HS-5 (cell line): ENCODE results near the gene TMEM222.

Experiments
- DNase-seq: peaks from one replicate; pipeline ENCODE4 v3.0.0-alpha.2; 2012; ENCODE audit warnings: low read depth

Gene TMEM222

DNA sequence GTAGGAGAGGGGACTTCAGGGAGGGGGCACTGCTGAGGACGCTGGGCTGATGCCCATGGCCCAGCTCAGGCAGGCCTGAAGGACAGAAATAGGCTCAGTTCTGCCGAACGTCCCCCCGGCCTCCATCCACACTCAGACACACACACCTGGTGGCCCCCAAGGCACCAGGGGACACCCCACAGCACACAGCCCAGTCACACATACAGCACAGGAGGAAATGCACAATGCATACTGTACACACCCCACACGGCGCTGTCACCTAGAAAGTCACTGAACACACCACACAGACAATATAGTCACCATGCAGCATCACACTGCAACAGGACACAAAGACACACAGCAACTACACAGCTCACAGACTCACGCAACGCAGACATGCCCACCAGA lies 20.4 kb downstream of the TMEM222 start:
- DNase-seq = no peak

DNA sequence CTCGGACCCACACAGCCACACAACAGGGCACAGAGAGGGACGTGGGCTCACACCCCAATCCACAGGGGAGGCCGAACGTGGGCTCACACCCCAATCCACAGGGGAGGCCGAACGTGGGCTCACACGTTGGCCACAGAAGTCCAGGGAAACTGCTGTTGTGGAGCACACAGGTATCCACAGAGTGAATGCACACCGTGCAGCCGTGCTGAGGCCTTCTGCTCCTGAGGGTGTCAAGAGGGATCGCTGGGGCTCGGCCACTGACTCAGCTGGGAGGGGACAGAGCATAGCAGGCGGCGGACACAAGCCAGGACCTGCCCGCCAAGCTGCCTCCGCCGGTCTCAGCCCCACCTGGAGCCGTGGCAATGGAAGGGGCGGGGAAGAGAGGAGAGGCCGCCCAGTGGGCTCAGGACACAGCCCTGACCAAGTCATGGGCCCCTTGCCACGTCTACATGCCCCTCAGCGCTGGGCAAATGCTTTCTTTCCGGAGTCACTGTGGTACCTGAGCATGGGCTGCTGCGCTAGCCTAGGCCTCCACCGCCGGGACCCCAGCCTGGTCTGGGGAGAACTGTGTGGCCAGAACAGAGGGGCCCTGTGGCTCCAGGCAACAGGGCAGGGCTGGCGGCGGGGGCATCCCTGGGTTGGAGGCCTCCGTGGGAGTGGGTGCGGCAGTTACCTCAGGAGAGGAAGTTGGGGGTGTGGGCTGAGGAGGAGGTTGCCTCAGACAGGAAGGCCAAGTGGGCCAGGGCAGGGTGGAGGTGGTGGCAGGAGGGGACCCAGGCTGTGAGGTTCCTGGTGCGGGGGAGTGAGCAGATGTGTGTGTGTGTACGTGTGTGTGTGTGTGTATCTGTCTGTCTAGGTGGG lies 21.0 kb downstream of the TMEM222 start:
- DNase-seq = no peak

DNA sequence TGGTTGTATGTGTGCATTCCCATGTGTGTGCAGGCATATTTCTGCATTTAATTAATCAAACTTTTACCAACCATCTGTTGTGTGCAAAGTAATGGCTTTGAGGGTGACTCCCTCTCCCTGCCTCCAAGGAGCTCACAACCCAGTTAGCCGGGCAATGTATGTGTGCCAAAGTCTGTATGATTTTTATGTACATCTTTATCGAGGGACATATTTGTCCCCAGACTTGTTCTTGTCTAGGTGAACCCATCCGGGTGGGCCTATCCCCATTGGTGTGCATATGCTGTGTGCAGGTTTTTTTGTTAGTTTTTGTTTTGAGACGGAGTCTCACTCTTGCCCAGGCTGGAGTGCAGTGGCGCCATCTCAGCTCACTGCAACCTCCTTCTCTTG lies 21.7 kb downstream of the TMEM222 start:
- no peak for DNase-seq

DNA sequence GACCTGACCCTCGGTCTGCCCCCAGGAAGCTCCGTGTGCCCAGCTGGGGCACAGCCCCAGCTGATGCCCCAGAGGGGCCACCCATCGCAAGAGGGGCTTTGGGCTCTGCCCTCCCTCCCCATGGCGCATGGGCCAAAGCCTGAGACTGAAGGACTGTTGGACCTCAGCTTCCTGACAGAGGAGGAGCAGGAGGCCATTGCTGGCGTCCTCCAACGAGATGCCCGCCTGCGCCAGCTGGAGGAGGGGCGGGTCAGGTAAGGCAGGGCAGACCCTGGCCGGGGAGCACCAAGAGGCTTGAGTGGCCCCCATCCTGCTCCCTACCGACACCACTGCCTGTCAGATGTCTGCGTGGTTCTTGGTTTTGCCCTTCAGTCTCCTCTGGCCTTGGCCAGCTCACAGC lies 23.3 kb downstream of the TMEM222 start:
- DNase-seq = no peak

DNA sequence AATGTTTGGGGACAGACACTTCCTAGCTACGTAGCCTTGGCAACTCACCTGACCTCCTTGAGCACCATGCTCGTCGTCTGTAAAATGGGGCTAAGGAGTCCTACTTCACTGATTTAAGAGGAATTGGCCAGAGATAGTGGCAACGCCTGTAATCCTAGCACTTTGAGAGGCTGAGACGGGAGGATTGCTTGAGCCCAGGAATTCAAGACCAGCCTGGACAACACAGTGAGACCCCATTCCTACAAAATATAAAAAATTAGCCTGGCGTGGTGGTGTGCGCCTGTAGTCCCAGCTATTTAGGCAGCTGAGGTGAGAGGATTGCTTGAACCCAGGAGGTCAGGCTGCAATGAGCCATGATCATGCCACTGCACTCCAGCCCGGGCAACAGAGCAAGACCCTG lies 24.4 kb downstream of the TMEM222 start:
- DNase-seq = no peak

DNA sequence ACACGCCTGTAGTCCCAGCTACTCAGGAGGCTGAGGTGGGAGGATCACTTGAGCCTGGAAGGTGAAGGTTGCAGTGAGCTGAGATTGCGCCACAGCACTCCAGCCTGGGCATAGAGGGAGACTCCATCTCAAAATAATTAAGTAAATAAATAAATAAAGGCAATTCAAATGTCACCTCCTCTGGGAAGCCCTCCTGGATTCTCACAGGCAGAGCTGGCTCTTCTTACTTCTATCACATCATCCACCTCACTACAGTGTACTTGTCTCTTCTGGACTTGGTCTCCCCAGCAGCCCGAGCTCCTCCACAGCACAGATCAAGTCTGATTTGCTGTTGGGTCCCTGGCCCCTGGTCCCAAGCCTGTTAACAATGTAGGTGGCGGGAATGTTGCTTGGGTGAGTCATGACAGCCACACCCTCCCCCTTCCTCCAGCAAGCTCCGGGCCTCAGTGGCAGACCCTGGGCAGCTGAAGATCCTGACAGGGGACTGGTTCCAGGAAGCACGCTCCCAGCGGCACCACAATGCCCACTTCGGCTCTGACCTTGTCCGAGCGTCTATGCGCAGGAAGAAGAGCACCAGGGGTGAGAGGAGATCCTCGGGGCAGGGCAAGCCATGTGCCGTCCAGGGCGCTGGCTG lies 25.1 kb downstream of the TMEM222 start:
- DNase-seq = no peak

DNA sequence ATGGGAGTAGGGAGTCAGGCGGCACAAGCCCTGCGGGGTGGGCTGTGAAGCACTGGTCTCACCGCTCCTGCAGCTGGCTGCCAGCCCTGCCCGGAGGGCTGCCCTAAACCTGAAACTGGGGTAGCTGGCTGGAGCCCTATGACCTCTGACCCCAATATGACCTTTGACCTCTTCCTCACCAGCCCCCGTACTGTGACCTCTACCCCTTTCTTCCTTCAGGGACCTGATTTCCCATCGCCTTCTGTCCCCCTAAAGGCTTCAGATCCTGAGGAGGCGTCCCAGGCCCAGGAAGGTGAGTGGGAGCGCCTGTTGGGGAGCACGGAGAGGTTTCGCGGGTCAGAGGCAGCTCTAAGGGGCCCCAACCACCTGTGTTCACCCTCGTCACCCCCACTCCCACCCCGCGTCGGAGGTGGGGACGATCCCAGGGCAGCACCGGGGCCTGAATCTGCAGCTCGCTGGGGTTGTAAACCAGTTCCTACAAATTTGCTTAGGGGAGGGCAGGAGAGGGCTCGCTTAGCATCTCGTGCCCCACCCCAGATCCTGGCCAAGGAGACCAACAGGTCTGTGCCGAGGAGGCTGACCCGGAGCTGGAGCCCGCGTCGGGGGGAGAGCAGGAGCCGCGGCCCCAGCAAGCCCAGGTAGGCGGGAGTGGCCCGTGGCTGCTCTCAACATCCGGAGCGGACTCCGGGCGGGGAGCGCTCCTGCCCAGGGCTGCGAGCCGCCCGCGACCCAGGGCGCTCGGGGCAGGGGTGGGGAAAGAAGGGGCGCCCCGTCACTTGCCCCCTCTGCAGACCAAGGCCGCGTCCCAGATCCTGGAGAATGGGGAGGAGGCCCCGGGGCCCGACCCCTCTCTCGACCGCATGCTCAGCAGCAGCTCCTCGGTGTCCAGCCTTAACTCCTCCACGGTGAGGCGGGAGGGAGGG lies 27.2 kb downstream of the TMEM222 start:
- no peak for DNase-seq

DNA sequence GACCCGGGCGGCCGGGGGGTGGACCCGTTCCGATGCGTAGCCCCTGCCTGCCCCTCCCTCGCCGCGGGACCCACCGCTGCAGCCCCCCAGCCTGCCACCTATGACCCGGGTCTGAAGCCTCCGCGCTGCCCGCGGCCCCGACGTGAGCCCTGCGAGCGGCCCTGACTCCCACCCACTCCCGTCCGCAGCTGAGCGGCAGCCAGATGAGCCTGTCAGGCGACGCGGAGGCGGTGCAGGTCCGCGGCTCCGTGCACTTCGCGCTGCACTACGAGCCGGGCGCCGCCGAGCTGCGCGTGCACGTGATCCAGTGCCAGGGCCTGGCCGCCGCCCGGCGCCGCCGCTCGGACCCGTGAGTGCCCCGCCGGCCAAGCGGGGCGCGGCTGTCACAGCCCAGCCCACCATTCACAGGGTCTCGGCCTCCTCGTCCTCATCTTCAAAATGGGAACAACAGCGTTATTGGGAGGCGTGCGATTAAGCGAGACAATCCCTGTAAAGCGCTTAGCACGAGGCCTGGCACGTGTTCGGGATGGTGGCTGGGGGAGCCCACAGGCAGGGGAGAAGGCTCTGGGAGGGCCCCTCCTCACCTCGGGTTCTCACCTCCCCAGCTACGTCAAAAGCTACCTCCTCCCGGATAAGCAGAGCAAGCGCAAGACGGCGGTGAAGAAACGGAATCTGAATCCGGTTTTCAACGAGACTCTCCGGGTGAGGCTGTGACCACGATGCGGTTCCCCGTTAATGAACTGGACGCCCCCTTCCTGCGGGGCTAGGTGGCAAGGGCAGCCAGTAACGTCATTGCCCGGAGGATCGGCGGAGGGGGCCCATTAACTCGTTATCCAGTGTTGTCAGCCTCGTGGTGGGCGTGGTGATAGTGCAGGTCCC lies 28.1 kb downstream of the TMEM222 start:
- no peak for DNase-seq

DNA sequence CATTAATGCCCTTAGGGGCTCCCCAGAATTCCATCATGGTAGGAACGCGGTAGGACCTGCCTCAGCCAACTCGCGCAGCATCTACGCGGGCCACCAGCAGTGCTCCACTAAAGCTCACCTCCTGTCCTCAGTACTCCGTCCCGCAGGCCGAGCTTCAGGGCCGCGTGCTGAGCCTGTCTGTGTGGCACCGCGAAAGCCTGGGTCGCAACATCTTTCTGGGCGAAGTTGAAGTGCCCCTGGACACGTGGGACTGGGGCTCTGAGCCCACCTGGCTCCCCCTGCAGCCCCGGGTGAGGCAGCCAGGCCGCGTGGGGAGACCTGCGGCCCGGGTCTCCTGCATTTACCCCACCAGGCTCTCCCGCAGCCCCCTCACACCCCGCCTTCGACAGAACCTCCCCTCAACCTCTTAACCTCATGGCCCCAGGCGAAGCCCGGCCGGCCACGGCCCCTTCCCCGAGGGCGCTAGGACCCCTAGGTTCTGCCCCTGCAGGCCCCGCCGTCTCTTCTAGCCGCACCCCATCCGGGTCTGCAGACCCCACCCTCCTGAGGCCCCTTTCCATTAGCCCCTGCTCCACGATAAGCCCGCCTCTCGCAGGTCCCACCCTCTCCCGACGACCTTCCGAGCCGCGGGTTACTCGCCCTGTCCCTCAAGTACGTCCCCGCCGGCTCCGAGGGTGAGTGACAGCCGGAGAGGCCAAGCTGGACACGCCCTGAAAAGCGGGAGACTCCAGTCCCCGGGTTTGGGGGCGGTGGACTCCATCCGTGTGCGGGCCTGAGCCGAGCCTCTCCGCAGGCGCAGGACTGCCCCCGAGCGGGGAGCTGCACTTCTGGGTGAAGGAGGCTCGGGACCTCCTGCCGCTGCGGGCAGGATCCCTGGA lies 28.9 kb downstream of the TMEM222 start:
- no peak for DNase-seq

DNA sequence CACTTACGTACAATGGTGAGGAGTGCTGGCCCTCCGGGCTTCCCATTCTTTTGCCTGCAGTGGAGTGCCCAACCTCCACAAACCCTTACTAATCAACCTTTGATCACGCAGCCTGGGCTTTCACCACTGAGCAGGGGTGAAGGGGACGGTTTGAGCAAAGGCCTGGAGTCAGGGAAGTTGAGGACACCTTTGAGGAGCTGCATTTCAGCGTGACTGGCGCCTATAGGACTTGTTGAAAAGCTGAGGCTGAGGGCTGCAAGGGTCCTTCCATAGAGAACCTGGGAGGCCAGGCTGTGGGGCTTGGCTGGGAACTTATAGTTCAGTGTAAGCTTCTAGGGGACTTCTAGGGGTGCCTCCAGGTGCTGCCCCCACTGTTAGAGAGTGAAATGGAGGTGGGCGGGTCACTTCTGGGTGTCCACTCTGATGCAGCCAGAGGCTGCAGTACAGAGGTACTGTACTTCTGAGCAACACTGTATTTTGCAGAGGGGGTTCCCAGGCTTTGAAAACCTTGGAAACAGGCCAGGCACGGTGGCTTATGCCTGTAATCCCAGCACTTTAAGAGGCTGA lies 29.7 kb downstream of the TMEM222 start:
- DNase-seq = no peak

DNA sequence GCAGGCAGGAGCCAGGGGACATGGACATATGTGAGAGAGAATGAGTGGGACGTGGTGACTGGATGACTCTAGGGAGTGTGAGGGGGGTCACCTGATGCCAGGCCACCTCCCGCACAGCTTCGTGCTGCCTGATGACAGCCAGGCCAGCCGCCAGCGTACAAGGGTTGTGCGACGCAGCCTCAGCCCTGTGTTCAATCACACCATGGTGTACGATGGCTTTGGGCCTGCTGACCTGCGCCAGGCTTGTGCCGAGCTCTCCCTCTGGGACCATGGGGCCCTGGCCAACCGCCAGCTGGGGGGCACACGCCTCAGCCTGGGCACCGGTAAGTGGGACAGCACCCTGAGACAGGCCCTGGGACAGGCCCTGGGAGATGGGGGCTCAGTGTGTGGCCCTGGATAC lies 31.2 kb downstream of the TMEM222 start:
- DNase-seq = no peak

DNA sequence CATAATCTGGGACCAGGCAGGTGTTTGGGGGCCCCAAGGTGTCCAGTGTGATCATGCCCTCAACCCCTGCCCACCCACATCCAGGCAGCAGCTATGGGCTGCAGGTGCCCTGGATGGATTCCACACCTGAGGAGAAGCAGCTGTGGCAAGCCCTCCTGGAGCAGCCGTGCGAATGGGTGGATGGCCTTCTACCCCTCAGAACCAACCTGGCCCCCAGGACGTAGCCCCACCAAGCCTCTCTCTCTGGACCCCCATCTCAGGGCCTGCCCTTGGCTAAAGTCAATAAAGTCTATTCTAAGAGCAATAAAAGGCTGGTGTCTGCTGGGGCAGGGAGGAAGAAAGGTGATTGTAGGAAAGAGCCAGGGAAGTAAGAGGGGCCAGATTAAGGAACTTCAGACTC lies 31.7 kb downstream of the TMEM222 start:
- DNase-seq = no peak

DNA sequence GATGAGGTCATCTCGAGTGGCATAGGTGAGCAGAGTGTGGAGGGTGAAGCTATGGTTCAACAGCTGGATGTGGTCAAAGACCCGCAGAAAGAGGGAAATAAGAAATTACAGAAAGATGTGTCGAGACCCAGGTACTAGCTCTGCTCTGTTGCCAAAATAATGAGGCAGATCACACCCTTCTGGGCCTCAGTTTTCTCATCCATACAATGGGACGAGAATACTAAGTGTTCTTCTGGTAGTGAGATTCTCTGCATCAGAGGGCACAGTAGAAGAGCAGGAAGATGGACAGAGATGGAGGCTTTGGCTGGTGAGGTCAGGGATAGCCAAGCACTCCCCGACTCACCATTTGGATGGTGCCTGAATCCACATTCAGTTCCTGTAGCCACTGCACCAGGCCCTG lies 33.7 kb downstream of the TMEM222 start:
- DNase-seq = no peak

DNA sequence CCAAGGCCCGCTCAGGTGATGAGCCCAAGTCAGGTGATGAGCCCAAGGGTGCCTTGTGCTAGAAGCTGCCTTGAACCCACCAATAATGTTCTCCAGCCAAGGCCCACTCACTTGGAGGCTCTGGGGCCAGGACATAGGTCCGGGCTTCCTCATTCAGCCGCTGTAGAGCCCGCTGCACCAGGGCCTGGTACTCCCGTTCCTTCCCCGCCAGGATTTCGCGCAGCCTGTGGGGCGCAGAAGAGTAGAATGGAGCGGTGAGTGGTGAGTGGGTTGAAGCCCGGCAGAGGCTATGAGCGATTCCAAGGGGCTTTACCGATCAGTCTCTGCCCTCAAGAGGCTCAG lies 34.3 kb downstream of the TMEM222 start:
- DNase-seq = no peak

DNA sequence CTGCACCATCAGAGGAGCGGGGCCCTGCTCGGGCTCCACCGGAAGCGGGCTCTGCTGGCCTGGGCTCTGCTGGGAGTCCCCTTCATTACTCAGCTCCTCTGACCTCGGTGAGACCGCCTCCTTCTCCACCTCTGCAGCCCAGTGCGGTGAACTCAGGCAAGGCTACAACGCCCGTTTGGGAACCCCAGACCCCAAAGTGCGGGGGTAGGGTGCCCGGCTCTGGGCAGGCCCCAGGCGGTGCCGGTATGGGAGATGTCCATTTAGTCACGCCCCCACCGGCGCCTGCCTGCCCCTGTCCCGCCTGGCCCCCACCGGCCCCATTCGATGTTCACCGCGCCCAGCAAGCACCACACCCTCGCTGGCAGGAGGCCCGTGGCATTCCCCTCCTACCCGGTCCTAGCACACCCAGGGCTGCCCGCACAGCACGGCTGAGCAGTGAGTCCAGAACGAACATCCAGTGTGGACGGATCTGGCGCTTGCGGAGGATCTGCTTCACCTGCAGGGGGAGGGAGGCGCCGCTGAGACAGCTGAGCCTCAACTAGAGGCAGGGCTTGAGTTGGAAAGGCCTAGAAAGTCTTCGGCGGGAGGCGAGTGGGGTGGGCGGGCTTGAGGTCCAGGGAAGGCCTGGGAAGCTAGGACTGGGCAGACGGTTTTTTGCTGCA lies 34.8 kb downstream of the TMEM222 start:
- DNase-seq = no peak

DNA sequence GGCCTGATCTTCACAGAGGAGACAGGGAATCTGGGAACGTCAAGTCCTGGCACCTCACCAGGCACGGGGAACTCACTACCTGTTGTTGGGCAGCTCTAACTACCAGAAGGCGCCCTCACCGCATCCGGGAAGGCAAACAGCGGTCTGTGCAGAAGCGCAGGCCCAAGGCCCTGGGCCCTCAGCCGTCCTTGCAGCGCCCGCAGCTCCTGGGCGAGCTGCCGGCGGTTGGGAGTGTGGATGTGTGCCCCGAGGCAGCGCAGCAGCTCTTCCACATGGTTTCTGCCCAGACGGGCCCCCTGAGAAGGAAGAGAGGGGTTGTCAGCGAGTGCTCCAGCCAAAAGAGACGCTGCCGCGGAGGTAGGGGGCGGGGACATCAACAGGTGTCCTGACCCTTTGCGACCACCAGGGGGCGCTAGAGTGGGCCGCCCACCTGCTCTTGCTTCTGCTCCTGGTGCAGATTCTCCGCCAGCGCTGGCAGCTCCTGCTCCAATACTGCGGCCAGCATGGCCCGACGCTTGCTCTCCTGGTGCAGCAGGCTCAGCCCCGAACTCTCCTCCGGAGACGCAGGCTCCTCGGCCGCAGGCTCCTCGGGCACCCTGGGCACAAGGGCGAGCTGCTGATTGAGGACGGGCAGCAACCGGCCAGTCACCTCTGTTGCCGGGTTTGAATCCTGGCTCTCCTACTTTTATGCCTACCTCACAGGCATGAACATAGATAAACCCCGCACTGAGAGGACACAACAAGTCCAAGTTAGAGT lies 35.5 kb downstream of the TMEM222 start:
- no peak for DNase-seq

DNA sequence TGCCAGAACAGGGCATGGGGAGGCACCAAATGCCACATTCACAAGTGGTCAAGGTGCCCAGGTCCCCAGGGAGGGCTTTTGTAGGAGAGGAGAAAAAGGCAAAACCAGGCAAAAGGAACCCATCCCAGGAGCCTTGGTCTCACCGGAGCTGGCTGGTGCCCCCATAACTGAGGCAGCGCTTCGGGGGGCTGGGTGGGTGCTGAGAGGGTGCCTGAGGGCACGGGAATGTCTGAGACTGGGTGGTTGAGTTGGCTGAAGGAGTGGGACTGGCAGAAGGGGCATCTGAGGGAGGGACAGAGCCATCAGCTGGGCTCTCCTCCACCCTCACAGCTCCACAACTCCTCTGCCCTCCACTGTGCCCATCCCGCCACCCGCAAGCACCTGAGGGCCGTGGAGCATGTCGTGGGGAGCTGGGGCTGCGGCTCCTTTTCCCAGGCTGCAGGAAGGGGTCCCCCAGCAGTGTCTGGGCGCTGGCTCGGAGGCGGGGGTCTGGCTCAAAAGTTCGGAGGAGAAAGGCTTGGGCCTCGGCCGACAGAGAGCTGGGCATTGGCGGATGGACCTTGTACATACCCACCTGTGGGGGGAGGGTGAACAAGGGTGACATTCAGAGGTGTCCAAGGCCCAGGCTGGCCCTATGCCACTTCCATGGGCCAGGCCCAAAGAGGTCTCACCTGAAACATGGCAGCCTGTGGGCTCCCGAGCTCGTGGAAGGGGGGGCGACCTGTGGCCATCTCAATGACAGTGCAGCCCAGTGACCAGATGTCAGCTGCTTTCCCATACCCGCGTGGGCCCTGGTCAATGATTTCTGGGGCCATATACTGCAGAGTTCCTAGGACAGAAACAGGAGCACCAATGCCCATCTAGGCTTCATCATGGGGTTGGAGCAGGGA lies 36.3 kb downstream of the TMEM222 start:
- no peak for DNase-seq

DNA sequence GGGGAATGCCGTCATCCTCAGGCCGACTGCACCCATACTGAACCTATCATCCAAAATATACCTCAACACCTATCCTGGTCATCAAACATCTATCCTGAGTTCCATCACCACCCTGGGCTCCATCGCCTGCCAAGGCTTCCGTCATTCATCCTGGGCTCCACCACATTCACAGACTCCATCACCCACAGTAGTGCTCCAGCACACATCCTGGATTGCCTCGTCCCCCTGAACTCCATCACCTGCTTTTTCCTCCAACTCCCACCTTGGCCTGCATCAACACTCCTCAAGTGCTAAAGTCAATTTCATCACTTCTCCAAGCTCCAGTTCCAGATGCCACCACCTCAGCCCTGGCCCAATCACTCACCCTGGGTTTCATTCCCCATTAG lies 37.0 kb downstream of the TMEM222 start:
- no peak for DNase-seq
